ENCODE data around the gene LRR1.

- TF ChIP-seq CTCF (IDR thresholded peaks at IDR 0.05; ENCODE audit: insufficient read depth, low read length) (no peak), REST (IDR thresholded peaks at IDR 0.05; ENCODE audit: insufficient replicate concordance, low read depth) (no peak), GABPA (IDR thresholded peaks at IDR 0.05; ENCODE audit: low read depth) (no peak), POLR2AphosphoS5 (IDR thresholded peaks at IDR 0.05; ENCODE audit: low read depth) (no peak; the same call in 1 of the 2 replicates), SPI1 (IDR thresholded peaks at IDR 0.05; ENCODE audit: borderline replicate concordance, low read depth) (no peak)
Measured at GRCh38 chr14:49617852-49618519, 19.2 kb downstream of the LRR1 start.

All from HL-60 (cell line).